HepG2 (cell line): ENCODE measurements around the gene DHRS12. TPM values are rescaled to one million over a fixed set of nuclear protein-coding genes. Genes with fewer than 3 reads are reported as not detected.

Source experiments
- ARID5B ChIP-seq: IDR thresholded peaks from 2 replicates; pipeline ENCODE4 v1.4.0; 2020; ENCODE audit warnings: mild to moderate bottlenecking, missing genetic modification reagents
- BCLAF1 ChIP-seq: fragments of 450-650 bp; IDR thresholded peaks from 2 replicates; pipeline ENCODE4 v1.6.1; 2017; ENCODE audit warnings: mild to moderate bottlenecking
- EP300 ChIP-seq, 3 experiments: sonication (generic) in 1 of 3; formaldehyde crosslinking in 1 of 3; IDR thresholded peaks; 2 replicates each; pipeline versions ENCODE4 v1.5.1 to v1.6.1; 2011 to 2020; ENCODE audit warnings: low read depth in 2 of 3, low read length in 2 of 3, borderline replicate concordance in 1 of 3, improper control_type of control experiment in 1 of 3, mild to moderate bottlenecking in 1 of 3, missing genetic modification reagents in 1 of 3, moderate library complexity in 1 of 3
- FOSL1 ChIP-seq: sonication (generic); formaldehyde crosslinking; IDR thresholded peaks from 2 replicates; pipeline ENCODE4 v1.9.0; 2021; ENCODE audit warnings: missing genetic modification reagents, borderline replicate concordance
- POGK ChIP-seq: sonication (generic); formaldehyde crosslinking; conservative IDR thresholded peaks from 2 replicates; pipeline ENCODE4 v1.8.0; 2022; ENCODE audit warnings: mild to moderate bottlenecking, moderate library complexity, missing genetic modification reagents
- STAT6 ChIP-seq: sonication (generic); formaldehyde crosslinking; IDR thresholded peaks from 2 replicates; pipeline ENCODE4 v1.4.0; 2020; ENCODE audit warnings: missing genetic modification reagents, mild to moderate bottlenecking, borderline replicate concordance
- ZNF709 ChIP-seq: sonication (generic); formaldehyde crosslinking; IDR thresholded peaks from 2 replicates; pipeline ENCODE4 v1.5.0; 2020; ENCODE audit warnings: mild to moderate bottlenecking, missing genetic modification reagents
- polyA plus RNA-seq, 8 experiments: library from polyadenylated mRNA; depleted of rRNA in 3 of 8; stranded (reverse) in 7 of 8; unstranded in 1 of 8; fragments of >200 nt; fragmentation: Illumina TruSeq in 4 of 8; extraction: Trizol in 4 of 8; gene quantifications; 2 replicates each; pipeline versions ENCODE4 v1.2.1 to v1.2.3, GENCODE V29; 2011 to 2016; ENCODE audit warnings: low read depth in 4 of 8, missing spikeins in 1 of 8, mixed read lengths in 1 of 8; ENCODE audit not compliant: insufficient read depth in 1 of 8
- total RNA-seq, 5 experiments: library from RNA; depleted of rRNA; stranded (reverse); fragments of >200 nt; fragmentation: Illumina TruSeq; extraction: Trizol; gene quantifications; 2 replicates each; pipeline ENCODE4 v1.2.3, GENCODE V29; 2016; ENCODE audit warnings: low read depth in 1 of 5

The DHRS12 gene
- total and polyA plus RNA-seq, 2 of the 13 experiments (the other 11 are each of a cell fraction or from before 2014, with no cell fraction given) = 7.2 to 8.4 TPM

GRCh38 chr13:51848674-51849073, 44.7 kb upstream of the DHRS12 start (continued):
- TF ChIP-seq POGK (CRISPR knock-in tag) = no peak
- TF ChIP-seq ARID5B (CRISPR knock-in tag) = 0 out of 2 replicates have a peak, but pooled peaks have one; percentile 21
- no peak for TF ChIP-seq STAT6 (CRISPR knock-in tag)
- no peak for TF ChIP-seq ZNF709 (CRISPR knock-in tag)
- no peak for TF ChIP-seq FOSL1 (CRISPR knock-in tag)
- TF ChIP-seq EP300 (IDR thresholded peaks at IDR 0.05; ENCODE audit: low read depth in 2 of 2, low read length in 2 of 2) = peak in 1 of 2 experiments; percentile 31; a peak in 1 of 4 replicates
- TF ChIP-seq EP300 (CRISPR knock-in tag; IDR thresholded peaks at IDR 0.05; ENCODE audit: borderline replicate concordance) = no peak
- no peak for TF ChIP-seq BCLAF1
